SK-N-SH (cell line): ENCODE results near the gene MOB2. TPM values are rescaled to one million over a fixed set of nuclear protein-coding genes. Genes with fewer than 3 reads are reported as not detected.

Experiments
- CTCF ChIA-PET: fragments of 300-600, 350-600 bp; formaldehyde crosslinking; extraction: SDS; loops from one replicate; lab custom pipeline; 2021; lab: Yijun Ruan, JAX
- POLR2A ChIA-PET: fragments of 350-600 bp; sonication (Branson Sonifier 250); formaldehyde crosslinking; extraction: SDS; loops from one replicate; lab custom pipeline; 2020; ENCODE audit warnings: antibody characterized with exemption, inconsistent platforms; lab: Yijun Ruan, JAX
- DNase-seq: peaks from one replicate; pipeline ENCODE4 v3.0.0; 2012
- H2AFZ ChIP-seq: fragments of 200-600 bp; sonication (generic); 2 replicates; pipeline ENCODE4 v1.8.1; 2016; ENCODE audit warnings: antibody characterized with exemption, mild to moderate bottlenecking, low read depth
- H3F3A ChIP-seq: fragments of 200-600 bp; sonication (generic); replicated peaks from 2 replicates; pipeline ENCODE3; 2016; ENCODE audit warnings: antibody characterized with exemption, mild to moderate bottlenecking; ENCODE audit not compliant: insufficient read depth
- H3K27ac ChIP-seq, 2 experiments: fragments of 200-500 bp in 1 of 2; fragments of 200-600 bp in 1 of 2; sonication (Bioruptor generic) in 1 of 2; sonication (generic), shearing (Covaris generic) in 1 of 2; 2 replicates each; pipeline versions ENCODE4 v1.5.1 to v1.6.1; 2014 to 2016; ENCODE audit warnings: low read depth in 2 of 2, inconsistent platforms in 1 of 2, low read length in 1 of 2, mild to moderate bottlenecking in 1 of 2, mixed read lengths in 1 of 2
- H3K27me3 ChIP-seq: fragments of 200-600 bp; sonication (generic), shearing (Covaris generic); 2 replicates; pipeline ENCODE4 v1.6.1; 2016; ENCODE audit warnings: mixed run types; ENCODE audit not compliant: insufficient read depth
- H3K36me3 ChIP-seq, 2 experiments: fragments of 200-500 bp in 1 of 2; fragments of 200-600 bp in 1 of 2; sonication (Bioruptor generic) in 1 of 2; sonication (generic) in 1 of 2; replicated peaks in 1 of 2; 2 replicates each; pipeline versions ENCODE3 to v1.5.1; 2014 to 2016; ENCODE audit warnings: low read length in 1 of 2, mild to moderate bottlenecking in 1 of 2; ENCODE audit not compliant: insufficient read depth in 2 of 2, control insufficient read depth in 1 of 2
- H3K4me1 ChIP-seq, 2 experiments: fragments of 200-500 bp in 1 of 2; fragments of 200-600 bp in 1 of 2; sonication (Bioruptor generic) in 1 of 2; sonication (generic), shearing (Covaris generic) in 1 of 2; 2 replicates each; pipeline versions ENCODE4 v1.5.1 to v1.6.1; 2014 to 2016; ENCODE audit warnings: low read depth in 1 of 2, low read length in 1 of 2, mixed run types in 1 of 2; ENCODE audit not compliant: insufficient read depth in 2 of 2, control insufficient read depth in 1 of 2
- H3K4me2 ChIP-seq: fragments of 200-600 bp; sonication (generic), shearing (Covaris generic); 2 replicates; pipeline ENCODE4 v1.6.1; 2017; ENCODE audit warnings: mixed run types
- H3K4me3 ChIP-seq, 2 experiments: fragments of 200-500 bp in 1 of 2; fragments of 200-600 bp in 1 of 2; sonication (Bioruptor generic) in 1 of 2; sonication (generic), shearing (Covaris generic) in 1 of 2; 2 replicates each; pipeline versions ENCODE4 v1.5.1 to v1.8.1; 2014 to 2016; ENCODE audit warnings: low read depth in 2 of 2, inconsistent platforms in 1 of 2, low read length in 1 of 2, mild to moderate bottlenecking in 1 of 2, mixed read lengths in 1 of 2, moderate library complexity in 1 of 2
- H3K79me2 ChIP-seq: fragments of 200-600 bp; sonication (generic); 2 replicates; pipeline ENCODE4 v1.8.1; 2017; ENCODE audit warnings: mild to moderate bottlenecking; ENCODE audit not compliant: insufficient read depth
- H3K9ac ChIP-seq: fragments of 200-600 bp; sonication (generic); 2 replicates; pipeline ENCODE4 v1.6.1; 2017; ENCODE audit warnings: mixed run types
- H3K9me2 ChIP-seq: fragments of 200-600 bp; sonication (generic); 2 replicates; pipeline ENCODE4 v1.6.1; 2017; ENCODE audit warnings: mixed run types
- H3K9me3 ChIP-seq: fragments of 200-600 bp; sonication (generic); 2 replicates; pipeline ENCODE4 v1.6.1; 2017; ENCODE audit warnings: mixed run types, mild to moderate bottlenecking, moderate library complexity
- H4K20me1 ChIP-seq: fragments of 200-600 bp; sonication (generic); 2 replicates; pipeline ENCODE4 v1.6.1; 2017; ENCODE audit warnings: mild to moderate bottlenecking, mixed run types; ENCODE audit not compliant: insufficient read depth
- CTCF ChIP-seq: fragments of 200-600 bp; sonication (generic); IDR thresholded peaks from 2 replicates; pipeline ENCODE4 v1.6.1; 2017; ENCODE audit warnings: antibody characterized with exemption, mild to moderate bottlenecking, moderate library complexity
- ELF1 ChIP-seq: IDR thresholded peaks from 2 replicates; pipeline ENCODE4 v1.4.0; 2012
- FOSL2 ChIP-seq: IDR thresholded peaks from 2 replicates; pipeline ENCODE4 v1.4.0; 2012; ENCODE audit warnings: low read depth, mild to moderate bottlenecking, moderate library complexity, borderline replicate concordance
- MAX ChIP-seq: IDR thresholded peaks from 2 replicates; pipeline ENCODE4 v1.4.0; 2012; ENCODE audit warnings: low read depth
- NRF1 ChIP-seq: IDR thresholded peaks from 2 replicates; pipeline ENCODE4 v1.6.1; 2012; ENCODE audit warnings: low read depth, mild to moderate bottlenecking, low read length
- RAD21 ChIP-seq: IDR thresholded peaks from 2 replicates; pipeline ENCODE4 v1.6.1; 2012; ENCODE audit warnings: mild to moderate bottlenecking, low read length
- SMC3 ChIP-seq: IDR thresholded peaks from 2 replicates; pipeline ENCODE4 v1.6.1; 2012; ENCODE audit warnings: low read depth, low read length, improper control_type of control experiment
- USF2 ChIP-seq: fragments of 150-350 bp; IDR thresholded peaks from 2 replicates; pipeline ENCODE4 v1.6.1; 2017; ENCODE audit warnings: antibody characterized with exemption, low read length, low read depth, borderline replicate concordance
- WGBS: methylation state at CpG from one replicate; pipeline ENCODE4 v1.1.6; 2017; ENCODE audit warnings: low lambda C conversion rate; 5-methylcytosine and 5-hydroxymethylcytosine counted together
- polyA plus RNA-seq, 3 experiments: library from polyadenylated mRNA; depleted of rRNA; stranded (reverse); fragments of >200 nt; gene quantifications; 2 replicates each; pipeline ENCODE4 v1.2.3, GENCODE V29; 2012

Gene MOB2
- polyA plus RNA-seq, 1 of the 3 experiments (the other 2 are of a cell fraction) = 45.8 TPM

GRCh38 chr11:1459764-1460395 is 26.7 kb downstream of the MOB2 start (continued):
- no peak for TF ChIP-seq USF2
- TF ChIP-seq MAX = no peak
- TF ChIP-seq CTCF = no peak

GRCh38 chr11:1459219-1459575 is 27.4 kb downstream of the MOB2 start:
- ChIA-PET POLR2A (no interaction called here), CTCF (interaction anchor here (1.2 to 4.2 kb wide), 2 partner anchors 56 to 115 kb away, joined by 3 to 23 read pairs; no protein-coding TSS in a partner anchor)
- Histone ChIP-seq H3K4me3 (no peak overlapping the region), H3K9me3 (no peaks in the 10 kb centered on the region), H3F3A (no peaks in the 10 kb centered on the region), H3K27ac (no peak overlapping the region; a peak in 1 of 4 replicates), H3K36me3 (no peaks in the 10 kb centered on the region), H3K79me2 (no peaks in the 10 kb centered on the region), H3K4me1 (peaks cover 0 to 10% of the 10 kb centered on the region in 2 experiments; a peak in 1 of 4 replicates), H3K9ac (no peak overlapping the region), H3K9me2 (no peaks in the 10 kb centered on the region), H3K27me3 (no peaks in the 10 kb centered on the region), H4K20me1 (no peaks in the 10 kb centered on the region), H3K4me2 (no peak overlapping the region), H2AFZ (no peak overlapping the region)
- no peak for TF ChIP-seq ELF1
- TF ChIP-seq NRF1 = no peak
- WGBS = 91% methylated on average over 11 of the region's 14 CpGs
- no peak for DNase-seq

GRCh38 chr11:1458340-1459218 is 28.0 kb downstream of the MOB2 start:
- Histone ChIP-seq H3K4me1 (peaks cover 0 to 10% of the 10 kb centered on the region in 2 experiments; a peak in 1 of 4 replicates), H2AFZ (no peak overlapping the region), H3K9me3 (no peaks in the 10 kb centered on the region), H3K79me2 (no peaks in the 10 kb centered on the region), H4K20me1 (no peaks in the 10 kb centered on the region), H3K36me3 (no peaks in the 10 kb centered on the region), H3K4me3 (no peak overlapping the region), H3K27ac (peak overlapping the region in 1 of 2 experiments; percentile 4; a peak in 1 of 4 replicates), H3K27me3 (no peaks in the 10 kb centered on the region), H3K4me2 (no peak overlapping the region), H3K9ac (no peak overlapping the region), H3K9me2 (no peaks in the 10 kb centered on the region), H3F3A (no peaks in the 10 kb centered on the region)
- DNase-seq = peak; percentile 90
- TF ChIP-seq FOSL2 = no peak
- peak; percentile 27; the same call in 1 of the 2 replicates for TF ChIP-seq RAD21
- peak; percentile 38 for TF ChIP-seq CTCF
- TF ChIP-seq SMC3 = peak; percentile 22; the same call in 1 of the 2 replicates
- CTCF ChIA-PET = interaction anchor here (0.6 to 4.2 kb wide), 5 partner anchors 12 to 116 kb away, joined by 3 to 23 read pairs (median 3); no protein-coding TSS in a partner anchor
- POLR2A ChIA-PET = no interaction called here
- 47% methylated on average over 13 of the region's 18 CpGs for WGBS
